ENCODE data around the gene KRTAP2-2. TPM values are rescaled to one million over a fixed set of nuclear protein-coding genes. Genes with fewer than 3 reads are reported as not detected.

Gene KRTAP2-2
- total RNA-seq, 1 experiment from 2014 or later, result not detected

DNA sequence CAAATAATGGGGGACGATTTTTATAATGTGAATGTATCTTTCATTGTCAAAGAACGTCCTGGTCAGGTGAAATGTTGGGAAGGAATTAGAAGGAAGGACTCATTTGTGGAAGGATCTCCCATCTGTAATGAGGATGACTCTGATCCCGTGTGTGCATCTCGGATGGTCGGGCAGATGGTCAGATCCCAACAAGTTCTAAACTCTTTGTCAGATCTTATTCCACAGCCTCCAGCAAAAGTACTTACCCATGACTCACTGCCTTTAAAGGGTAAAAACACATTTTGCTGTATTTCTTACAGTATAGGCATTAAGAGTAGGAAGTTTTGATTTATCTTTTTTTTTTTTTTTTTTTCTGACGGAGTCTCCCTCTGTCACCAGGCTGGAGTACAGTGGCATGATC is 43.5 kb upstream of the KRTAP2-2 start (continued):
- TF ChIP-seq CDX4 (CRISPR knock-in tag; IDR thresholded peaks at IDR 0.05; ENCODE audit: borderline replicate concordance), result no peak
- no peak for TF ChIP-seq ATF3 (CRISPR knock-in tag; conservative IDR thresholded peaks at IDR 0.05)
- TF ChIP-seq CTCF (IDR thresholded peaks at IDR 0.05), result no peak
- no peak for TF ChIP-seq NFYB (CRISPR knock-in tag; conservative IDR thresholded peaks at IDR 0.05; ENCODE audit: low read depth)
- TF ChIP-seq ZNF317 (CRISPR knock-in tag; IDR thresholded peaks at IDR 0.05; ENCODE audit: borderline replicate concordance, low read depth), result no peak
- no peak for TF ChIP-seq TEAD1 (CRISPR knock-in tag; IDR thresholded peaks at IDR 0.05)
- TF ChIP-seq, protein P1, sequence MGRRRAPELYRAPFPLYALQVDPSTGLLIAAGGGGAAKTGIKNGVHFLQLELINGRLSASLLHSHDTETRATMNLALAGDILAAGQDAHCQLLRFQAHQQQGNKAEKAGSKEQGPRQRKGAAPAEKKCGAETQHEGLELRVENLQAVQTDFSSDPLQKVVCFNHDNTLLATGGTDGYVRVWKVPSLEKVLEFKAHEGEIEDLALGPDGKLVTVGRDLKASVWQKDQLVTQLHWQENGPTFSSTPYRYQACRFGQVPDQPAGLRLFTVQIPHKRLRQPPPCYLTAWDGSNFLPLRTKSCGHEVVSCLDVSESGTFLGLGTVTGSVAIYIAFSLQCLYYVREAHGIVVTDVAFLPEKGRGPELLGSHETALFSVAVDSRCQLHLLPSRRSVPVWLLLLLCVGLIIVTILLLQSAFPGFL (CRISPR knock-in tag; IDR thresholded peaks at IDR 0.05; ENCODE audit: borderline replicate concordance), result no peak
- TF ChIP-seq ZNF138 (CRISPR knock-in tag; conservative IDR thresholded peaks at IDR 0.05), result no peak
- TF ChIP-seq, protein P2, sequence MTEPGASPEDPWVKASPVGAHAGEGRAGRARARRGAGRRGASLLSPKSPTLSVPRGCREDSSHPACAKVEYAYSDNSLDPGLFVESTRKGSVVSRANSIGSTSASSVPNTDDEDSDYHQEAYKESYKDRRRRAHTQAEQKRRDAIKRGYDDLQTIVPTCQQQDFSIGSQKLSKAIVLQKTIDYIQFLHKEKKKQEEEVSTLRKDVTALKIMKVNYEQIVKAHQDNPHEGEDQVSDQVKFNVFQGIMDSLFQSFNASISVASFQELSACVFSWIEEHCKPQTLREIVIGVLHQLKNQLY (CRISPR knock-in tag; IDR thresholded peaks at IDR 0.05), result no peak

GRCh38 chr17:41098042-41098441 is 43.0 kb upstream of the KRTAP2-2 start, which contains the start of gene KRTAP4-8:
TSS of gene KRTAP4-8 (minus strand) at chr17:41098142. CDS start at chr17:41098084, 58 bp downstream.
- no peak for ATAC-seq
- peaks cover 32% of the 10 kb centered on the region for H3K9me3 Mint-ChIP-seq
- no peak for DNase-seq (ENCODE audit: low spot score)
- CTCF ChIA-PET, result no interaction called here
- H3K4me1 Mint-ChIP-seq, result peaks cover 34% of the 10 kb centered on the region
- H3K27ac Mint-ChIP-seq, result no peak within 1 kb of the TSS
- no peak for TF ChIP-seq GRHL2 (CRISPR knock-in tag; IDR thresholded peaks at IDR 0.05; ENCODE audit: insufficient replicate concordance, severe bottlenecking)
- TF ChIP-seq, protein P3, sequence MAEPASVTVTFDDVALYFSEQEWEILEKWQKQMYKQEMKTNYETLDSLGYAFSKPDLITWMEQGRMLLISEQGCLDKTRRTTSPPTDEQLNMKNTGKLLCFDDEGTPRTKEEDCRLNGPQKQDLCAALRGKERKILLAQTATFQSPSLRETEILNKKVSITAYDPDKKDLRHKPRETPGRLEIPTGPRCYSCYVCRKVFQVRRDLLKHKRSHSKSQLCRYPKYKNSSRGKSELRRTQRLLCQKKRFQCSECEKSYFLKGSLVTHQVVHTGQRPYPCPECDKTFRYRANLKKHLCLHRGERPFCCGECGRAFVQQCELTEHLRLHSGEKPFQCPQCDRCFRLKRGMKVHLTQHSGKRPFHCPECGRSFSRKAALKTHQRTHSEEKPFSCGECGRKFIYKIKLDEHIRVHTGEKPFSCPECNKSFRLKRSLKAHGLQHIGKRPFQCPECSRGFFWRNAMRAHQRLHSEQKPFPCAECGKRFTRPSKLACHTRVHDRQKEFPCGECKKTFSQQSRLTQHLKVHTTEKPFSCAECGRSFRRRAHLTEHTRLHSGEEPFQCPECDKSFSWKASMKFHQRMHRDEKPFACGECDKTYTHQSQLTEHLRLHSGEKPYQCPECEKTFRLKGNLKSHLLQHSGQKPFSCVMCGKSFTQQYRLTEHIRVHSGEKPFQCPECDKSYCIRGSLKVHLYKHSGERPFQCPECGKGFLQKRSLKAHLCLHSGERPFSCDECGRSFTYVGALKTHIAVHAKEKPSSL (CRISPR knock-in tag; conservative IDR thresholded peaks at IDR 0.05), result no peak
- TF ChIP-seq, protein P4, sequence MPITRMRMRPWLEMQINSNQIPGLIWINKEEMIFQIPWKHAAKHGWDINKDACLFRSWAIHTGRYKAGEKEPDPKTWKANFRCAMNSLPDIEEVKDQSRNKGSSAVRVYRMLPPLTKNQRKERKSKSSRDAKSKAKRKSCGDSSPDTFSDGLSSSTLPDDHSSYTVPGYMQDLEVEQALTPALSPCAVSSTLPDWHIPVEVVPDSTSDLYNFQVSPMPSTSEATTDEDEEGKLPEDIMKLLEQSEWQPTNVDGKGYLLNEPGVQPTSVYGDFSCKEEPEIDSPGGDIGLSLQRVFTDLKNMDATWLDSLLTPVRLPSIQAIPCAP (CRISPR knock-in tag; IDR thresholded peaks at IDR 0.05), result no peak
- TF ChIP-seq, protein P2 (CRISPR knock-in tag; IDR thresholded peaks at IDR 0.05), result no peak
- no peak for TF ChIP-seq PRRX2 (CRISPR knock-in tag; IDR thresholded peaks at IDR 0.05)
- TF ChIP-seq SOX15 (CRISPR knock-in tag; IDR thresholded peaks at IDR 0.05), result no peak
- no peak for TF ChIP-seq AFF4 (CRISPR knock-in tag; IDR thresholded peaks at IDR 0.05; ENCODE audit: borderline replicate concordance)
- no peak for TF ChIP-seq ERG (CRISPR knock-in tag; IDR thresholded peaks at IDR 0.05)
- no peak for TF ChIP-seq IRF2 (CRISPR knock-in tag; IDR thresholded peaks at IDR 0.05; ENCODE audit: borderline replicate concordance, low read depth)
- TF ChIP-seq ATF3 (CRISPR knock-in tag; conservative IDR thresholded peaks at IDR 0.05), result no peak
- TF ChIP-seq, protein P1 (CRISPR knock-in tag; IDR thresholded peaks at IDR 0.05; ENCODE audit: borderline replicate concordance), result no peak
- TF ChIP-seq NR3C1 (CRISPR knock-in tag; conservative IDR thresholded peaks at IDR 0.05; ENCODE audit: low read depth), result no peak
- no peak for TF ChIP-seq ZNF138 (CRISPR knock-in tag; conservative IDR thresholded peaks at IDR 0.05)
- TF ChIP-seq RORB (CRISPR knock-in tag; IDR thresholded peaks at IDR 0.05), result no peak
- H3K4me3 Mint-ChIP-seq, result no peak within 1 kb of the TSS
- POLR2A ChIA-PET, result no interaction called here
- peaks cover 18% of the 10 kb centered on the region for H3K36me3 Mint-ChIP-seq
- H3K27me3 Mint-ChIP-seq (ENCODE audit: low read depth), result no peaks in the 10 kb centered on the region
